Left ventricle myocardium inferior (tissue), 1 donor: ENCODE data around the gene CERK. TPM values are rescaled to one million over a fixed set of nuclear protein-coding genes. Genes with fewer than 3 reads are reported as not detected.

Experiments
- DNase-seq: peaks from one replicate; pipeline ENCODE4 v3.0.0-alpha.2; 2020
- H3K27ac ChIP-seq: fragments of 200-600 bp; replicated peaks from 2 replicates; pipeline ENCODE4 v1.8.0; 2021
- H3K27me3 ChIP-seq: fragments of 200-600 bp; 2 replicates; pipeline ENCODE4 v1.8.0; 2021; ENCODE audit warnings: low read depth
- H3K36me3 ChIP-seq: fragments of 200-600 bp; 2 replicates; pipeline ENCODE4 v1.8.0; 2021
- H3K4me1 ChIP-seq: fragments of 200-600 bp; 2 replicates; pipeline ENCODE4 v1.8.0; 2021
- H3K4me3 ChIP-seq: fragments of 200-600 bp; 2 replicates; pipeline ENCODE4 v1.8.0; 2021; ENCODE audit warnings: mild to moderate bottlenecking, moderate library complexity
- H3K9me3 ChIP-seq: fragments of 200-600 bp; replicated peaks from 2 replicates; pipeline ENCODE4 v1.8.0; 2021
- CTCF ChIP-seq: fragments of 200-600 bp; IDR thresholded peaks from 2 replicates; pipeline ENCODE4 v1.8.0; 2021; ENCODE audit warnings: antibody characterized with exemption, mild to moderate bottlenecking, borderline replicate concordance
- intact Hi-C: fragments of 100-400 bp; cut with micrococcal nuclease; formaldehyde crosslinking; loops from one replicate; pipeline ENCODE4 v1.11.0; 2022
- total RNA-seq: library from RNA; stranded (reverse); fragmentation: NEBNext Ultra II Directional; extraction: Animal tissue kit (Norgen Biotek cat#: 25700); gene quantifications from one replicate; pipeline ENCODE4 v1.2.1, GENCODE V29; 2021
- donor health status: DM: no; HTN: yes; CAD: no; lungs with severe emphysema.

CERK gene
- total RNA-seq, 1 donor from 2014 or later = 76.9 TPM

DNA sequence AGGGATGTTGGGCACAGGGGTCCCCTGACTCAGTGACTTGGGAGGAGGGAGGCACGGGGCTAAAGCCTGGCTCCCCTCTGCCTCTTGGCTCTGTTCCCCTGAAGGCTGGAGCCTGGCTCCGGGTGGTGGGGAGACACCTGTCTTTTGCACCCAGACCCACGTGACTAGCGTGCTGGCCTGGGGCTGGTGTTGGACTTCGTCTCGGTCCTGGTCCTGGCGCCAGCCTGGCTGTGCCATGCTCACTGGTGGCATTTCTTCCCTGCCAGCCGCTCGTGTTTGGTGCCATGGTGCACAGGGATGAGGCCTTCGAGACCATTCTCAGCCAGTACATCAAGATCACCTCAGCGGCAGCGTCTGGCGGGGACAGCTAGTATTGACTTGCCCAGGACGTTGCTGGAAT, 61.2 kb downstream of the CERK start:
- Histone ChIP-seq H3K36me3 (peaks cover 49% of the 10 kb centered on the region), H3K4me1 (peaks cover 74% of the 10 kb centered on the region), H3K4me3 (no peak overlapping the region), H3K9me3 (no peaks in the 10 kb centered on the region), H3K27me3 (no peaks in the 10 kb centered on the region), H3K27ac (peak overlapping the region; percentile 66)
- intact Hi-C loops = loop anchor here (10.0 kb wide), 1 partner anchor 112 kb away; no protein-coding TSS in a partner anchor
- DNase-seq = no peak
- no peak for TF ChIP-seq CTCF

DNA sequence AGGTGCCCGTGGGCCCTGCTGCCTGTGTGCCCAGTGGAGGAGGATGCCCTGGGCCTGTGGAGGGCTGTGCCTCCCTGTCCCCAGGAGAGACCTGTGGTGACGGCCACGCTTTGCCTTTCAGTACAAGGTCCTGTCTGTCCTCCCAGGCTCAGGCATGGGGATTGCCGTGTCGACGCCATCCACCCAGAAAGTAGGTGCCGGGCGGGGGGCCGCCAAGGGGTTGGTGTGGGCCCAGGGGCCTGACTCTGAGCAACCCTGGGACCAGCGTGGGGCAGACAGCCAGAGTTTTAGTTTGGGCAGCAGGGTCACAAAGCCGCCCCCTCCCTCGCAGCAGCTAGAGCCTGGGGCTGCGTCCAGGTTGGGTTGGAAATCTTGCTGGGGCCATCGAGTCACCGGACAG, 61.6 kb downstream of the CERK start:
- H3K36me3 ChIP-seq = peaks cover 49% of the 10 kb centered on the region
- peak overlapping the region; percentile 66 for H3K27ac ChIP-seq
- no peaks in the 10 kb centered on the region for H3K27me3 ChIP-seq
- peaks cover 78% of the 10 kb centered on the region for H3K4me1 ChIP-seq
- no peak overlapping the region for H3K4me3 ChIP-seq
- H3K9me3 ChIP-seq = no peaks in the 10 kb centered on the region
- no peak for TF ChIP-seq CTCF
- intact Hi-C loops = loop anchor here (10.0 kb wide), 1 partner anchor 112 kb away; no protein-coding TSS in a partner anchor
- no peak for DNase-seq

- TF ChIP-seq CTCF = no peak
- H3K27me3 ChIP-seq = no peaks in the 10 kb centered on the region
- intact Hi-C loops = loop anchor here (10.0 kb wide), 1 partner anchor 111 kb away; no protein-coding TSS in a partner anchor
- no peak for DNase-seq
- H3K4me1 ChIP-seq = peaks cover 78% of the 10 kb centered on the region
- H3K27ac ChIP-seq = peak overlapping the region; percentile 66
- no peaks in the 10 kb centered on the region for H3K9me3 ChIP-seq
- H3K36me3 ChIP-seq = peaks cover 49% of the 10 kb centered on the region
- H3K4me3 ChIP-seq = no peak overlapping the region
Measured at GRCh38 chr22:46675938-46676337, 62.1 kb downstream of the CERK start.

GRCh38 chr22:46675479-46675878, 62.6 kb downstream of the CERK start:
- no peak for DNase-seq
- peaks cover 82% of the 10 kb centered on the region for H3K4me1 ChIP-seq
- peak overlapping the region; percentile 56 for H3K4me3 ChIP-seq
- intact Hi-C loops = loop anchor here (10.0 kb wide), 1 partner anchor 111 kb away; no protein-coding TSS in a partner anchor
- H3K36me3 ChIP-seq = peaks cover 50% of the 10 kb centered on the region
- no peaks in the 10 kb centered on the region for H3K27me3 ChIP-seq
- no peak for TF ChIP-seq CTCF
- no peaks in the 10 kb centered on the region for H3K9me3 ChIP-seq
- peak overlapping the region; percentile 66 for H3K27ac ChIP-seq

- no peaks in the 10 kb centered on the region for H3K27me3 ChIP-seq
- H3K36me3 ChIP-seq = peaks cover 54% of the 10 kb centered on the region
- no peaks in the 10 kb centered on the region for H3K9me3 ChIP-seq
- intact Hi-C loops = loop anchor here (10.0 kb wide), 1 partner anchor 110 kb away; no protein-coding TSS in a partner anchor
- H3K4me1 ChIP-seq = peaks cover 86% of the 10 kb centered on the region
- peak overlapping the region; percentile 76 for H3K27ac ChIP-seq
- no peak for TF ChIP-seq CTCF
- DNase-seq = no peak
- peak overlapping the region; percentile 56 for H3K4me3 ChIP-seq
Measured at GRCh38 chr22:46674906-46675305, 63.1 kb downstream of the CERK start.
